Measurements from ENCODE around the gene MYL11.
A peak's percentile ranks its signal among the peaks of the same experiment; 100 is the strongest.

The MYL11 gene

GRCh38 chr16:30361180-30361579, 13.4 kb upstream of the MYL11 start:
- no peaks in the 10 kb centered on the region for H3K4me1 ChIP-seq
- no peak overlapping the region for H3K27ac ChIP-seq
- H3K4me3 ChIP-seq (ENCODE audit: low read depth, low read length), result no peak overlapping the region
- no peak for TF ChIP-seq CTCF (IDR thresholded peaks at IDR 0.05)
- H3K79me2 ChIP-seq, result peaks cover 12% of the 10 kb centered on the region
- H3K9me3 ChIP-seq (ENCODE audit: control insufficient read depth, low read length), result no peaks in the 10 kb centered on the region
- H2AFZ ChIP-seq, result no peak overlapping the region
- H3K36me3 ChIP-seq (ENCODE audit: control insufficient read depth, insufficient read depth, low read length), result no peaks in the 10 kb centered on the region
- H3K9ac ChIP-seq, result no peak overlapping the region
- no peak overlapping the region for H3K4me2 ChIP-seq (ENCODE audit: low read length)
- no peaks in the 10 kb centered on the region for H3K27me3 ChIP-seq (ENCODE audit: control insufficient read depth, insufficient read depth, low read length)

DNA sequence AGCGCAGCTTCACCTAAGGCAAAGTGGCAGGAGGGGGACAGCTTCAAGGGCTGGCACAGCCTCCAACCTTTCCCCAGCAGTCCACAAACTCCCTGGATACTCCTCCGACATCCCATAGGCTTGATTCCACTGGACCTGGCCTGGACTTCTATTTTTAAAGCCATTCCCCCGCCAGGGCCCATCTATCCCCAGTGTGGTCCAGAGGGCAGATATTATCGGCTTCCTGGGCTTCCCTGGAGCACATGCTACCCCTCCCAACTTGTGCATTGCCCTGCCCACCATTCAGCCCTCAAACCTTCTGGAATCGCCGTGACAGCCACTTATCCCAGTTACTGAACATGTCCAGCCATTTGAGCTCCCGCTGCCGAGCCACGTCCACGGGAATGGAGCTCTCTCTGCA, 9.4 kb upstream of the MYL11 start:
- no peak overlapping the region for H3K9ac ChIP-seq
- H3K27ac ChIP-seq, result no peak overlapping the region

GRCh38 chr16:30366511-30366910, 8.1 kb upstream of the MYL11 start:
- Histone ChIP-seq H3K36me3 (ENCODE audit: control insufficient read depth, insufficient read depth, low read length) (no peaks in the 10 kb centered on the region), H3K27ac (no peak overlapping the region), H3K4me1 (peaks cover 14% of the 10 kb centered on the region), H3K4me2 (ENCODE audit: low read length) (no peak overlapping the region), H3K9ac (no peak overlapping the region), H3K27me3 (ENCODE audit: control insufficient read depth, insufficient read depth, low read length) (no peaks in the 10 kb centered on the region), H2AFZ (no peak overlapping the region), H3K79me2 (peaks cover 33% of the 10 kb centered on the region), H3K4me3 (ENCODE audit: low read depth, low read length) (no peak overlapping the region), H3K9me3 (ENCODE audit: control insufficient read depth, low read length) (no peaks in the 10 kb centered on the region)
- TF ChIP-seq CTCF (IDR thresholded peaks at IDR 0.05), result no peak

More for the DNA sequence above, 9.4 kb upstream of the MYL11 start:
- no peaks in the 10 kb centered on the region for H3K36me3 ChIP-seq (ENCODE audit: control insufficient read depth, insufficient read depth, low read length)
- H3K4me3 ChIP-seq (ENCODE audit: low read depth, low read length), result no peak overlapping the region
- H3K27me3 ChIP-seq (ENCODE audit: control insufficient read depth, insufficient read depth, low read length), result no peaks in the 10 kb centered on the region
- peaks cover 37% of the 10 kb centered on the region for H3K79me2 ChIP-seq
- no peak overlapping the region for H3K4me2 ChIP-seq (ENCODE audit: low read length)
- H3K9me3 ChIP-seq (ENCODE audit: control insufficient read depth, low read length), result no peaks in the 10 kb centered on the region
- H2AFZ ChIP-seq, result no peak overlapping the region
- peaks cover 10% of the 10 kb centered on the region for H3K4me1 ChIP-seq
- TF ChIP-seq CTCF (IDR thresholded peaks at IDR 0.05), result no peak

GRCh38 chr16:30367349-30368009, 7.1 kb upstream of the MYL11 start:
- Histone ChIP-seq H3K9me3 (ENCODE audit: control insufficient read depth, low read length) (no peaks in the 10 kb centered on the region), H3K27me3 (ENCODE audit: control insufficient read depth, insufficient read depth, low read length) (no peaks in the 10 kb centered on the region), H2AFZ (no peak overlapping the region), H3K27ac (no peak overlapping the region), H3K4me2 (ENCODE audit: low read length) (peak overlapping the region; percentile 92), H3K36me3 (ENCODE audit: control insufficient read depth, insufficient read depth, low read length) (no peaks in the 10 kb centered on the region), H3K4me1 (peaks cover 15% of the 10 kb centered on the region), H3K4me3 (ENCODE audit: low read depth, low read length) (peak overlapping the region; percentile 83), H3K79me2 (peaks cover 33% of the 10 kb centered on the region), H3K9ac (no peak overlapping the region)
- no peak for TF ChIP-seq CTCF (IDR thresholded peaks at IDR 0.05)
